ENCODE results near the gene SLFN14.
"Not testable (repeated sequence)": the region's sequence is repeated elsewhere in the genome, so short reads cannot be mapped to it uniquely, and the experiment has no call there.

Gene SLFN14

GRCh38 chr17:35560703-35561102 lies at the start of gene SLFN14:
Gene SLFN14 (minus strand): TSS chr17:35560819. CDS start chr17:35558062, 2,757 bp downstream.
- DNase-seq, result no peak

- DNase-seq, result no peak
These were observed 49.2 kb upstream of the SLFN14 start for GRCh38 chr17:35609831-35610230.

GRCh38 chr17:35607239-35607847 lies 46.7 kb upstream of the SLFN14 start:
- no peak for DNase-seq

- no peak for DNase-seq
These were observed 45.1 kb upstream of the SLFN14 start for GRCh38 chr17:35605678-35606077.

- DNase-seq, result no peak
These were observed 43.1 kb upstream of the SLFN14 start for GRCh38 chr17:35603674-35604073.

- DNase-seq, result no peak
These were observed 37.0 kb upstream of the SLFN14 start for GRCh38 chr17:35597604-35598003.

- no peak for DNase-seq
These were observed 36.1 kb upstream of the SLFN14 start for GRCh38 chr17:35596530-35597233.

GRCh38 chr17:35596072-35596471 lies 35.5 kb upstream of the SLFN14 start:
- no peak for DNase-seq

- no peak for DNase-seq
These were observed 27.7 kb upstream of the SLFN14 start for GRCh38 chr17:35588196-35588920.

GRCh38 chr17:35587074-35587961 lies 26.7 kb upstream of the SLFN14 start, which contains the start of gene AP2B1:
Gene AP2B1 (plus strand): TSS chr17:35587322. CDS start chr17:35594031, 6,709 bp downstream.
- peak; percentile 76 for DNase-seq

- DNase-seq, result no peak
These were observed 26.0 kb upstream of the SLFN14 start for GRCh38 chr17:35586569-35587073.

GRCh38 chr17:35584061-35584460 lies 23.4 kb upstream of the SLFN14 start:
- no peak for DNase-seq

GRCh38 chr17:35578929-35579432 lies 18.4 kb upstream of the SLFN14 start:
- DNase-seq, result no peak

- DNase-seq, result peak; percentile 71
These were observed 17.7 kb upstream of the SLFN14 start, which contains the start of gene PEX12 for GRCh38 chr17:35578197-35578928. Gene PEX12 (minus strand): TSS chr17:35578571. CDS start chr17:35578021, 550 bp downstream.

- DNase-seq, result no peak
These were observed 17.2 kb upstream of the SLFN14 start for GRCh38 chr17:35577830-35578196.

GRCh38 chr17:35575759-35576158 lies 15.1 kb upstream of the SLFN14 start:
- no peak for DNase-seq

GRCh38 chr17:35569405-35569804 lies 8.8 kb upstream of the SLFN14 start:
- DNase-seq, result no peak

GRCh38 chr17:35568561-35568960 lies 7.9 kb upstream of the SLFN14 start:
- DNase-seq, result no peak

GRCh38 chr17:35566968-35567367 lies 6.3 kb upstream of the SLFN14 start:
- no peak for DNase-seq

- not testable (repeated sequence) for DNase-seq
These were observed 2.6 kb upstream of the SLFN14 start for GRCh38 chr17:35563181-35563580.

GRCh38 chr17:35559495-35560210 lies 966 bp downstream of the SLFN14 start:
- DNase-seq, result no peak

Measured in NCI-H187 treated with DMSO at 0.1 percent for 48 hours (cell line).